Heart left ventricle (tissue), 16 donors: ENCODE measurements around the gene DDN. TPM values are rescaled to one million over a fixed set of nuclear protein-coding genes. Genes with fewer than 3 reads are reported as not detected.

Experiments used
- ATAC-seq, 4 donors: fragments of 200-7000 bp; cut with Tn5 transposase; one replicate each; pipeline ENCODE4 v1.9.1; 2020 to 2022; ENCODE audit warnings: moderate library complexity in 4 of 4, mild to moderate bottlenecking in 3 of 4, moderate number of reproducible peaks in 1 of 4
- DNase-seq, 5 donors: peaks; one replicate each; pipeline ENCODE4 v3.0.0-alpha.2; 2020
- H3K27ac ChIP-seq, 12 donors: fragments of 200-600 bp; sonication (generic) in 4 of 12; one replicate each; pipeline versions ENCODE4 v1.5.0 to v1.8.0; 2016 to 2022; ENCODE audit warnings: mild to moderate bottlenecking in 2 of 12
- H3K27me3 ChIP-seq, 9 donors: fragments of 200-600 bp; sonication (generic) in 2 of 9; one replicate each; pipeline versions ENCODE4 v1.5.1 to v1.8.0; 2016 to 2022; ENCODE audit warnings: mild to moderate bottlenecking in 3 of 9
- H3K36me3 ChIP-seq, 9 donors: fragments of 200-600 bp; sonication (generic) in 2 of 9; one replicate each; pipeline versions ENCODE4 v1.5.0 to v1.8.0; 2018 to 2022; ENCODE audit warnings: mild to moderate bottlenecking in 2 of 9
- H3K4me1 ChIP-seq, 12 donors: fragments of 200-600 bp; sonication (generic) in 4 of 12; one replicate each; pipeline versions ENCODE4 v1.5.0 to v1.8.0; 2016 to 2022; ENCODE audit warnings: mild to moderate bottlenecking in 3 of 12
- H3K4me3 ChIP-seq, 12 donors: fragments of 200-600 bp; sonication (generic) in 4 of 12; one replicate each; pipeline versions ENCODE4 v1.5.0 to v1.8.0; 2017 to 2022; ENCODE audit warnings: mild to moderate bottlenecking in 9 of 12, moderate library complexity in 4 of 12
- H3K9me3 ChIP-seq, 12 donors: fragments of 200-600 bp; sonication (generic) in 4 of 12; one replicate each; pipeline versions ENCODE4 v1.5.0 to v1.8.0; 2016 to 2022; ENCODE audit warnings: mild to moderate bottlenecking in 1 of 12
- CTCF ChIP-seq, 12 donors: fragments of 200-600 bp; sonication (generic) in 4 of 12; IDR thresholded peaks; one replicate each; pipeline versions ENCODE4 v1.5.0 to v1.8.0; 2018 to 2022; ENCODE audit warnings: antibody characterized with exemption in 12 of 12, mild to moderate bottlenecking in 5 of 12
- POLR2A ChIP-seq, 2 donors: fragments of 450-650 bp; IDR thresholded peaks; one replicate each; pipeline ENCODE4 v1.6.1; 2017; ENCODE audit warnings: antibody characterized with exemption in 2 of 2, mild to moderate bottlenecking in 2 of 2, moderate library complexity in 2 of 2
- WGBS, 4 donors: extraction: QIAGEN DNeasy Blood & Tissue Kit in 2 of 4; methylation state at CpG; one replicate each; pipeline versions ENCODE4 v1.1.5 to v1.1.7; 2013 to 2018; 5-methylcytosine and 5-hydroxymethylcytosine counted together
- intact Hi-C, 10 donors: fragments of 100-400 bp; cut with DNase I; formaldehyde crosslinking; loops; one replicate each; pipeline versions ENCODE4 v1.11.1 to v1.14.2; 2022
- polyA plus RNA-seq, 2 donors: library from polyadenylated mRNA; stranded (reverse); fragments of 200-250 nt; gene quantifications; one replicate each; pipeline ENCODE4 v1.2.3, GENCODE V29; 2013
- total RNA-seq, 9 donors: library from RNA; depleted of rRNA in 2 of 9; stranded (reverse); fragments of >200 nt in 2 of 9; fragmentation: NEBNext Ultra II Directional in 3 of 9; extraction: Animal tissue kit (Norgen Biotek cat#: 25700) in 3 of 9; gene quantifications; one replicate each; pipeline versions ENCODE4 v1.1.0 to v1.2.4, GENCODE V29; 2016 to 2023
- donor health status: ischemic (EF 13 %, LVEDD 7.1; RV severe dilation, severe dysfunction).
- donor health status: healthy with polysubstance abuse.
- donor health status: DM: no; HTN: yes; CAD: no.
- donor health status: DM: no; HTN: no; CAD: no.
- donor health status: ischemic (EF 25% LVEDD 6.9; RV normal size, moderate dysfunction).
- donor health status: ischemic (EF 25% LVEDD 5.7; RV mildly dilated, moderate dysfunction).
- donor health status: healthy.
- donor health status: DM: yes; HTN: yes; CAD: no.
- donor health status: ischemic (EF 35%, LVEDD 5.7; RV mildly dilated, moderate dysfunction).
- donor health status: nonischemic (EF 11% LVEDD 7.7; RV severe dilation, severe dysfunction).
- donor health status: DM: yes; HTN: yes; CAD: no.
- donor health status: PGD.
- donor health status: ischemic (EF 29% LVEDD 5.4; RV normal size, mild dysfunction).
- donor health status: nonischemic (EF 23%, LVEDD 6.1; RV moderate dilation, normal function).

The DDN gene
- total and polyA plus RNA-seq, 11 donors: 0.40 to 2.8 (median 0.95) TPM

GRCh38 chr12:48947727-48948126 is 51.4 kb downstream of the DDN start:
- H3K9me3 ChIP-seq: no peaks in the 10 kb centered on the region
- intact Hi-C loops: no loop called here

GRCh38 chr12:48946943-48947342 is 52.2 kb downstream of the DDN start:
- Histone ChIP-seq H3K4me1 (peaks cover 0 to 26% (median 8%) of the 10 kb centered on the region in 12 donors), H3K4me3 (no peak overlapping the region), H3K9me3 (no peaks in the 10 kb centered on the region), H3K27ac (no peak overlapping the region), H3K36me3 (peaks cover 0 to 41% (median 4%) of the 10 kb centered on the region in 9 donors), H3K27me3 (no peaks in the 10 kb centered on the region)
- ATAC-seq (no peak), DNase-seq (no peak)
- intact Hi-C loops: no loop called here
- TF ChIP-seq POLR2A (IDR thresholded peaks at IDR 0.05): no peak
- TF ChIP-seq CTCF (IDR thresholded peaks at IDR 0.05): no peak
- WGBS, 4 donors: 57 to 62% (median 59%) methylated on average over 6 of the region's 6 CpGs

More at GRCh38 chr12:48947727-48948126, 51.4 kb downstream of the DDN start:
- Histone ChIP-seq H3K4me1 (peaks cover 0 to 26% (median 9%) of the 10 kb centered on the region in 12 donors), H3K4me3 (no peak overlapping the region), H3K27ac (no peak overlapping the region), H3K36me3 (peaks cover 0 to 49% (median 7%) of the 10 kb centered on the region in 9 donors), H3K27me3 (no peaks in the 10 kb centered on the region)
- WGBS, 4 donors: 93 to 99% (median 96%) methylated on average over 3 of the region's 3 CpGs
- DNase-seq: no peak
- TF ChIP-seq CTCF (IDR thresholded peaks at IDR 0.05) (no peak), POLR2A (IDR thresholded peaks at IDR 0.05) (no peak)
- ATAC-seq: no peak

DNA sequence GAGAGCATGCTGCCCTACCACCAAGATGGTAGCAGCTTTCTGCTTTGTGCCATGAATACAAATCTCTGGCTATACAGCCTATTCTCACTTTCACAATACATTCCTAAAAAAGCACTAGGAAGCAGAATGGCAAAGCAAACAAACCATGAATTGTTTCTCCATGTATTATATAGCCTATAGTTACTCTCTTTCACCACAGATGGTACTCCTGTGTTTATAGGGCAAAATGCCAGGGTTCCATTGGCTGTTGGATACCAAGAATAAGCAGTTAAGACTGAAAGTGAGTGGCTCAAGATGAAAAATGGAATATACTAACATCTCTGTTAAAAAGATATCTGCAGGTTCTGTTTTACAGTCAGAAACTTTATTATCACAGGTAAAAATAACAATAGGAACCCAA is 53.0 kb downstream of the DDN start:
- no peak for ATAC-seq
- no peaks in the 10 kb centered on the region for H3K9me3 ChIP-seq
- no peak for DNase-seq
- H3K4me3 ChIP-seq: no peak overlapping the region
- H3K36me3 ChIP-seq: peaks cover 0 to 46% (median 4%) of the 10 kb centered on the region in 9 donors
- H3K4me1 ChIP-seq: peaks cover 0 to 33% (median 9%) of the 10 kb centered on the region in 12 donors
- TF ChIP-seq POLR2A (IDR thresholded peaks at IDR 0.05) (no peak), CTCF (IDR thresholded peaks at IDR 0.05) (no peak)
- intact Hi-C loops: no loop called here
- no peaks in the 10 kb centered on the region for H3K27me3 ChIP-seq
- no peak overlapping the region for H3K27ac ChIP-seq

Other genes with a start within 250 kb of the DDN start
- 100 to 1,000 TPM in 8 of 9 donors, 10 to 100 TPM in 1; 88.4 to 145 (median 106) TPM for gene ADCY6, start 210.3 kb downstream of the DDN start, total RNA-seq
- gene ADCY6, start 210.3 kb downstream of the DDN start, polyA plus RNA-seq: 10 to 100 TPM; 60.6 to 87.7 TPM
- gene CACNB3, start 180.9 kb downstream of the DDN start, total RNA-seq: 10 to 100 TPM in 1 of 9 donors, 1 to 10 TPM in 8; 3.2 to 11.2 (median 5.3) TPM
- 1 to 10 TPM; 4.4 to 5.7 TPM for gene CACNB3, start 180.9 kb downstream of the DDN start, polyA plus RNA-seq
- 10 to 100 TPM; 25.3 to 51.2 (median 35.8) TPM for gene DDX23, start 147.2 kb downstream of the DDN start, total RNA-seq
- 10 to 100 TPM; 16.8 to 43.2 TPM for gene DDX23, start 147.2 kb downstream of the DDN start, polyA plus RNA-seq
- 1 to 10 TPM in 2 of 9 donors, under 1 TPM in 5, not detected in 2; 0.35 to 1.5 (median 0.60) TPM for gene RND1, start 133.5 kb downstream of the DDN start, total RNA-seq
- gene RND1, start 133.5 kb downstream of the DDN start, polyA plus RNA-seq: under 1 TPM; 0.53 to 0.95 TPM
- 10 to 100 TPM in 2 of 9 donors, 1 to 10 TPM in 7; 1.6 to 26.0 (median 3.2) TPM for gene FKBP11, start 73.9 kb downstream of the DDN start, total RNA-seq
- gene FKBP11, start 73.9 kb downstream of the DDN start, polyA plus RNA-seq: 10 to 100 TPM in 1 of 2 donors, 1 to 10 TPM in 1; 5.5 to 28.1 TPM
- gene ARF3, start 41.9 kb downstream of the DDN start, total RNA-seq: 100 to 1,000 TPM in 1 of 9 donors, 10 to 100 TPM in 8; 35.8 to 130 (median 54.0) TPM
- gene ARF3, start 41.9 kb downstream of the DDN start, polyA plus RNA-seq: 10 to 100 TPM; 40.1 to 61.5 TPM
- gene WNT10B, start 27.6 kb downstream of the DDN start, total RNA-seq: 1 to 10 TPM in 1 of 9 donors, under 1 TPM in 7, not detected in 1; 0.12 to 1.3 (median 0.22) TPM
- gene WNT10B, start 27.6 kb downstream of the DDN start, polyA plus RNA-seq: under 1 TPM; 0.08 to 0.28 TPM
- under 1 TPM in 1 of 9 donors, not detected in 8; 0.29 TPM for gene WNT1, start 21.1 kb downstream of the DDN start, total RNA-seq
- gene WNT1, start 21.1 kb downstream of the DDN start, polyA plus RNA-seq: not detected
- gene PRKAG1, start 19.4 kb upstream of the DDN start, total RNA-seq: 100 to 1,000 TPM in 2 of 9 donors, 10 to 100 TPM in 7; 72.0 to 107 (median 98.6) TPM
- 10 to 100 TPM; 91.5 to 93.5 TPM for gene PRKAG1, start 19.4 kb upstream of the DDN start, polyA plus RNA-seq
- 10 to 100 TPM; 32.5 to 82.7 (median 55.6) TPM for gene KMT2D, start 61.4 kb upstream of the DDN start, total RNA-seq
- 10 to 100 TPM; 38.1 to 47.4 TPM for gene KMT2D, start 61.4 kb upstream of the DDN start, polyA plus RNA-seq
- 1 to 10 TPM in 2 of 9 donors, under 1 TPM in 2, not detected in 5; 0.19 to 2.0 (median 0.72) TPM for gene RHEBL1, start 70.6 kb upstream of the DDN start, total RNA-seq
- gene RHEBL1, start 70.6 kb upstream of the DDN start, polyA plus RNA-seq: under 1 TPM; 0.37 to 0.50 TPM
- gene DHH, start 95.4 kb upstream of the DDN start, total RNA-seq: 1 to 10 TPM in 1 of 9 donors, under 1 TPM in 8; 0.34 to 1.5 (median 0.76) TPM
- gene DHH, start 95.4 kb upstream of the DDN start, polyA plus RNA-seq: 1 to 10 TPM in 1 of 2 donors, under 1 TPM in 1; 0.38 to 1.0 TPM
- 10 to 100 TPM; 10.4 to 43.5 (median 27.9) TPM for gene LMBR1L, start 111.5 kb upstream of the DDN start, total RNA-seq
- gene LMBR1L, start 111.5 kb upstream of the DDN start, polyA plus RNA-seq: 10 to 100 TPM; 17.2 to 23.7 TPM
- gene TUBA1B, start 132.0 kb upstream of the DDN start, total RNA-seq: 100 to 1,000 TPM; 242 to 966 (median 464) TPM
- 1,000 to 10,000 TPM in 1 of 2 donors, 100 to 1,000 TPM in 1; 189 to 1,651 TPM for gene TUBA1B, start 132.0 kb upstream of the DDN start, polyA plus RNA-seq
- 100 to 1,000 TPM; 122 to 280 (median 184) TPM for gene TUBA1A, start 189.7 kb upstream of the DDN start, total RNA-seq
- 100 to 1,000 TPM in 1 of 2 donors, 10 to 100 TPM in 1; 71.5 to 238 TPM for gene TUBA1A, start 189.7 kb upstream of the DDN start, polyA plus RNA-seq